HEK293T (cell line): ENCODE data around the gene POGZ.

Experiments
- BHLHE40 ChIP-seq: fragments of 450-650 bp; IDR thresholded peaks from 2 replicates; pipeline ENCODE4 v1.6.1; 2016; ENCODE audit warnings: mild to moderate bottlenecking, moderate library complexity, borderline replicate concordance
- FOXK2 ChIP-seq: fragments of 450-650 bp; IDR thresholded peaks from 2 replicates; pipeline ENCODE4 v1.6.1; 2016; ENCODE audit warnings: mild to moderate bottlenecking
- SP1 ChIP-seq: fragments of 450-650 bp; IDR thresholded peaks from 2 replicates; pipeline ENCODE4 v1.6.1; 2017

- TF ChIP-seq BHLHE40 (no peak), SP1 (no peak), FOXK2 (no peak)
Observed at GRCh38 chr1:151372058-151372934, 87.0 kb downstream of the POGZ start, which contains the start of gene SELENBP1.
